ENCODE data around the gene DIRAS2. TPM values are rescaled to one million over a fixed set of nuclear protein-coding genes. Genes with fewer than 3 reads are reported as not detected.

The DIRAS2 gene
- total RNA-seq, 1 experiment from 2014 or later = not detected

DNA sequence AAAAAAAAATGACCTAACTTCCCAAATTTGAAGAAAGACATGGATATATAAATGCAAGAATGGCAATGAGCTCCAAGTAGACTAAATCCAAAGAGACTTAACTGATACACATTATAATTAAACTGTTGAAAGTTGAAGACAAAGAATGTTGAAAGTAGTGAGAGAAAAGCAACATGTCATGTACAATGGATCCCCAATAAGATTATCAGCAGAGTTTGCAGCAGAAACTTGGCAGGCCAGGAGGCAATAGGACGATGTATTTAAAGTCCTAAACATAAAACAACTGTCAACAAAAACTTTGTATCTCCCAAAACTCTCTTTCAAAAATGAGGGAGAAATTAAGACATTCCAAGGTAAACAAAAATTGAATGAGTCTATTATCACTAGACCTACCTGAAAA, 8.6 kb upstream of the DIRAS2 start:
- H3K79me2 ChIP-seq (ENCODE audit: low read length) = no peaks in the 10 kb centered on the region
- no peaks in the 10 kb centered on the region for H3K36me3 ChIP-seq (ENCODE audit: low read depth, low read length)
- H3K4me1 ChIP-seq (ENCODE audit: insufficient read depth, low read length) = no peaks in the 10 kb centered on the region
- H3F3A ChIP-seq (ENCODE audit: low read length, unreplicated experiment) = no peaks in the 10 kb centered on the region
- H2AFZ ChIP-seq (ENCODE audit: low read length) = no peak overlapping the region
- intact Hi-C loops (cut with micrococcal nuclease) = no loop called here
- BruUV-seq (replicated peaks) = no TSS peak
- no peaks in the 10 kb centered on the region for H3K9me3 ChIP-seq (ENCODE audit: low read length)
- DNase-seq (no peak), ATAC-seq (no peak)
- H3K4me2 ChIP-seq (ENCODE audit: low read length) = no peak overlapping the region
- no peaks in the 10 kb centered on the region for H4K20me1 ChIP-seq (ENCODE audit: low read length)
- CTCF ChIA-PET = no interaction called here
- H3K9me2 ChIP-seq (replicated peaks; ENCODE audit: low read length) = no peaks in the 10 kb centered on the region
- H3K27ac ChIP-seq (ENCODE audit: low read length) = no peak overlapping the region
- POLR2A ChIA-PET (ENCODE audit: unreplicated experiment) = no interaction called here
- no peak overlapping the region for H3K9ac ChIP-seq (ENCODE audit: low read length)
- TF ChIP-seq, protein P1, sequence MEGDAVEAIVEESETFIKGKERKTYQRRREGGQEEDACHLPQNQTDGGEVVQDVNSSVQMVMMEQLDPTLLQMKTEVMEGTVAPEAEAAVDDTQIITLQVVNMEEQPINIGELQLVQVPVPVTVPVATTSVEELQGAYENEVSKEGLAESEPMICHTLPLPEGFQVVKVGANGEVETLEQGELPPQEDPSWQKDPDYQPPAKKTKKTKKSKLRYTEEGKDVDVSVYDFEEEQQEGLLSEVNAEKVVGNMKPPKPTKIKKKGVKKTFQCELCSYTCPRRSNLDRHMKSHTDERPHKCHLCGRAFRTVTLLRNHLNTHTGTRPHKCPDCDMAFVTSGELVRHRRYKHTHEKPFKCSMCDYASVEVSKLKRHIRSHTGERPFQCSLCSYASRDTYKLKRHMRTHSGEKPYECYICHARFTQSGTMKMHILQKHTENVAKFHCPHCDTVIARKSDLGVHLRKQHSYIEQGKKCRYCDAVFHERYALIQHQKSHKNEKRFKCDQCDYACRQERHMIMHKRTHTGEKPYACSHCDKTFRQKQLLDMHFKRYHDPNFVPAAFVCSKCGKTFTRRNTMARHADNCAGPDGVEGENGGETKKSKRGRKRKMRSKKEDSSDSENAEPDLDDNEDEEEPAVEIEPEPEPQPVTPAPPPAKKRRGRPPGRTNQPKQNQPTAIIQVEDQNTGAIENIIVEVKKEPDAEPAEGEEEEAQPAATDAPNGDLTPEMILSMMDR (conservative IDR thresholded peaks at IDR 0.05; ENCODE audit: low read depth, low read length) = no peak
- TF ChIP-seq EZH2phosphoT487 (IDR thresholded peaks at IDR 0.05; ENCODE audit: borderline replicate concordance, low read length) = no peak
- no peak for TF ChIP-seq EZH2 (IDR thresholded peaks at IDR 0.05; ENCODE audit: low read length, unreplicated experiment)
- no peak overlapping the region for H3K4me3 ChIP-seq (ENCODE audit: low read length)
- H3K27me3 ChIP-seq (ENCODE audit: low read length) = peaks cover 5% of the 10 kb centered on the region; the same call in 1 of the 2 replicates

DNA sequence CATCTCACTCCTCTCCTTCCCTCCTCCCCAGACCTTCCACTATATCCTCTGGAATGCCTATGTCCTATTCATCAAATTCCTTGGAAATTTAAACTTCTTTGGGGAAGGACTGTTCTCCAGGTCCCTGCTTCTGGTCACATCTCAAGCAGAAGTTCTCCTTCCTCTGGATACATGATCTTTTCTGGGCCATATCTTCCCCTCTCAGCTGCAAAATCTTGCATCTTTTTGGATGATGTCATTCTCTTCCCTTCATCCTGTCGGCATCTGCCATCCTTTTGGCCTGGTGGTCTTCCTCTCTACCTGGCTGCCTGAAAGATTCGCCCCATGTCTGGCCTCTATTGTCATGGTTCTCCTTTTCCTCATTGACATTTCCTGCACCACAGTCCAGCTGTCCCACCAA, 5.2 kb upstream of the DIRAS2 start:
- H3K27ac ChIP-seq (ENCODE audit: low read length) = no peak overlapping the region
- intact Hi-C loops (cut with micrococcal nuclease) = no loop called here
- H3K79me2 ChIP-seq (ENCODE audit: low read length) = no peaks in the 10 kb centered on the region
- CTCF ChIA-PET = no interaction called here
- no peaks in the 10 kb centered on the region for H3K9me3 ChIP-seq (ENCODE audit: low read length)
- H3K4me2 ChIP-seq (ENCODE audit: low read length) = no peak overlapping the region
- H3K27me3 ChIP-seq (ENCODE audit: low read length) = 0 out of 2 replicates have a peak, but pooled peaks cover 8% of the 10 kb centered on the region
- H3K9ac ChIP-seq (ENCODE audit: low read length) = no peak overlapping the region
- H4K20me1 ChIP-seq (ENCODE audit: low read length) = no peaks in the 10 kb centered on the region
- no peak overlapping the region for H2AFZ ChIP-seq (ENCODE audit: low read length)
- H3F3A ChIP-seq (ENCODE audit: low read length, unreplicated experiment) = no peaks in the 10 kb centered on the region
- no peak overlapping the region for H3K4me3 ChIP-seq (ENCODE audit: low read length)
- no peaks in the 10 kb centered on the region for H3K36me3 ChIP-seq (ENCODE audit: low read depth, low read length)
- POLR2A ChIA-PET (ENCODE audit: unreplicated experiment) = no interaction called here
- ATAC-seq (no peak), DNase-seq (no peak)
- BruUV-seq (replicated peaks) = no TSS peak
- H3K9me2 ChIP-seq (replicated peaks; ENCODE audit: low read length) = no peaks in the 10 kb centered on the region
- TF ChIP-seq EZH2 (IDR thresholded peaks at IDR 0.05; ENCODE audit: low read length, unreplicated experiment) (no peak), EZH2phosphoT487 (IDR thresholded peaks at IDR 0.05; ENCODE audit: borderline replicate concordance, low read length) (no peak)
- TF ChIP-seq, protein P1 (conservative IDR thresholded peaks at IDR 0.05; ENCODE audit: low read depth, low read length) = no peak
- no peaks in the 10 kb centered on the region for H3K4me1 ChIP-seq (ENCODE audit: insufficient read depth, low read length)

DNA sequence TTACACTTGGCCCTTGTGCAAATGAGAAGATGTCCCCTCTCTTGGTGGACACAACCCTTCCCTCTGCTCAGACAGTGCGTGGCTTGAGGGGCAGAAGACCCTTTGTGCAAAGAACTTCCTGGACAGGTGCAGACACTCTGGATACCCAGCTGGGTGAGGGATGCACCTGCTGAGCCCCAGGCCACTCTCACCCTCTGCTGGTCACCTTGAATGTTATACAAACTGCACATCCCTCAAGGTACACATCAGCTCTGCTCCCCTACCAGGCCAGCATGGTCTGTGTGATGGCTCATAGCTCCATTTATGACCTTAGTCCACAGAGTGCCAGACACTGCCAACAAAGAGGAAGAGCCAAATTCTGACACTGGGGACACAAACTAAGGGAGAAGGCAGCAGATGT, 3.1 kb upstream of the DIRAS2 start:
- TF ChIP-seq EZH2phosphoT487 (IDR thresholded peaks at IDR 0.05; ENCODE audit: borderline replicate concordance, low read length) (no peak), EZH2 (IDR thresholded peaks at IDR 0.05; ENCODE audit: low read length, unreplicated experiment) (no peak)
- TF ChIP-seq, protein P1 (conservative IDR thresholded peaks at IDR 0.05; ENCODE audit: low read depth, low read length) = no peak

More for the DNA sequence above, 3.1 kb upstream of the DIRAS2 start:
- intact Hi-C loops (cut with micrococcal nuclease) = no loop called here
- peaks cover 29% of the 10 kb centered on the region for H3K27me3 ChIP-seq (ENCODE audit: low read length)
- no peaks in the 10 kb centered on the region for H4K20me1 ChIP-seq (ENCODE audit: low read length)
- no peak for DNase-seq
- H3K4me1 ChIP-seq (ENCODE audit: insufficient read depth, low read length) = no peaks in the 10 kb centered on the region; the same call in 1 of the 2 replicates
- no peaks in the 10 kb centered on the region for H3F3A ChIP-seq (ENCODE audit: low read length, unreplicated experiment)
- no peak for ATAC-seq
- no peak overlapping the region for H3K9ac ChIP-seq (ENCODE audit: low read length)
- no peak overlapping the region for H3K4me2 ChIP-seq (ENCODE audit: low read length)
- H3K4me3 ChIP-seq (ENCODE audit: low read length) = no peak overlapping the region
- no peak overlapping the region for H2AFZ ChIP-seq (ENCODE audit: low read length)
- H3K9me2 ChIP-seq (replicated peaks; ENCODE audit: low read length) = no peaks in the 10 kb centered on the region
- no TSS peak for BruUV-seq (replicated peaks)
- ChIA-PET CTCF (interaction anchor here (0.7 kb wide), 1 partner anchor 774 kb away, joined by 3 read pairs; no protein-coding TSS in a partner anchor), POLR2A (ENCODE audit: unreplicated experiment) (no interaction called here)
- no peaks in the 10 kb centered on the region for H3K79me2 ChIP-seq (ENCODE audit: low read length)
- H3K27ac ChIP-seq (ENCODE audit: low read length) = no peak overlapping the region
- H3K36me3 ChIP-seq (ENCODE audit: low read depth, low read length) = no peaks in the 10 kb centered on the region
- no peaks in the 10 kb centered on the region for H3K9me3 ChIP-seq (ENCODE audit: low read length)
